Mucosa of stomach (tissue), 1 donor: ENCODE measurements around the gene LRP2BP.

Experiments
- H3K27me3 ChIP-seq: one replicate; pipeline ENCODE4 v1.7.0; 2013; ENCODE audit warnings: mild to moderate bottlenecking, low read length; ENCODE audit not compliant: control insufficient read depth, insufficient read depth
- H3K36me3 ChIP-seq: one replicate; pipeline ENCODE4 v1.7.0; 2013; ENCODE audit warnings: low read length; ENCODE audit not compliant: control insufficient read depth, insufficient read depth
- H3K4me1 ChIP-seq: one replicate; pipeline ENCODE4 v1.7.0; 2013; ENCODE audit warnings: mild to moderate bottlenecking, low read length; ENCODE audit not compliant: control insufficient read depth, insufficient read depth
- H3K4me3 ChIP-seq: one replicate; pipeline ENCODE4 v1.7.0; 2013; ENCODE audit warnings: low read length
- H3K9ac ChIP-seq: one replicate; pipeline ENCODE4 v1.7.0; 2013; ENCODE audit warnings: mild to moderate bottlenecking, low read length, moderate library complexity
- H3K9me3 ChIP-seq: one replicate; pipeline ENCODE4 v1.7.0; 2013; ENCODE audit warnings: mild to moderate bottlenecking, low read length, moderate library complexity; ENCODE audit not compliant: control insufficient read depth
- donor health status: Pancreatic carcinoma.

Gene LRP2BP

GRCh38 chr4:185352741-185353140 is 43.0 kb downstream of the LRP2BP start:
- Histone ChIP-seq H3K4me3 (no peak overlapping the region), H3K36me3 (no peaks in the 10 kb centered on the region), H3K4me1 (no peaks in the 10 kb centered on the region), H3K9me3 (no peaks in the 10 kb centered on the region), H3K27me3 (no peaks in the 10 kb centered on the region), H3K9ac (no peak overlapping the region)

GRCh38 chr4:185352202-185352601 is 43.5 kb downstream of the LRP2BP start:
- Histone ChIP-seq H3K4me3 (no peak overlapping the region), H3K27me3 (no peaks in the 10 kb centered on the region), H3K36me3 (no peaks in the 10 kb centered on the region), H3K9me3 (no peaks in the 10 kb centered on the region), H3K9ac (no peak overlapping the region), H3K4me1 (no peaks in the 10 kb centered on the region)

GRCh38 chr4:185351691-185352090 is 44.0 kb downstream of the LRP2BP start:
- Histone ChIP-seq H3K36me3 (no peaks in the 10 kb centered on the region), H3K27me3 (no peaks in the 10 kb centered on the region), H3K9ac (no peak overlapping the region), H3K4me3 (no peak overlapping the region), H3K9me3 (no peaks in the 10 kb centered on the region), H3K4me1 (no peaks in the 10 kb centered on the region)

GRCh38 chr4:185346975-185347601 is 48.6 kb downstream of the LRP2BP start:
- Histone ChIP-seq H3K4me3 (no peak overlapping the region), H3K9ac (no peak overlapping the region), H3K36me3 (no peaks in the 10 kb centered on the region), H3K27me3 (no peaks in the 10 kb centered on the region), H3K4me1 (no peaks in the 10 kb centered on the region), H3K9me3 (no peaks in the 10 kb centered on the region)

- no peaks in the 10 kb centered on the region for H3K4me1 ChIP-seq
- no peaks in the 10 kb centered on the region for H3K36me3 ChIP-seq
- H3K27me3 ChIP-seq = no peaks in the 10 kb centered on the region
- no peaks in the 10 kb centered on the region for H3K9me3 ChIP-seq
- H3K4me3 ChIP-seq = no peak overlapping the region
- H3K9ac ChIP-seq = no peak overlapping the region
These were observed 50.8 kb downstream of the LRP2BP start for GRCh38 chr4:185344743-185345538.

GRCh38 chr4:185343726-185344581 is 51.8 kb downstream of the LRP2BP start:
- Histone ChIP-seq H3K4me1 (no peaks in the 10 kb centered on the region), H3K4me3 (no peak overlapping the region), H3K36me3 (no peaks in the 10 kb centered on the region), H3K27me3 (no peaks in the 10 kb centered on the region), H3K9ac (no peak overlapping the region), H3K9me3 (no peaks in the 10 kb centered on the region)

DNA sequence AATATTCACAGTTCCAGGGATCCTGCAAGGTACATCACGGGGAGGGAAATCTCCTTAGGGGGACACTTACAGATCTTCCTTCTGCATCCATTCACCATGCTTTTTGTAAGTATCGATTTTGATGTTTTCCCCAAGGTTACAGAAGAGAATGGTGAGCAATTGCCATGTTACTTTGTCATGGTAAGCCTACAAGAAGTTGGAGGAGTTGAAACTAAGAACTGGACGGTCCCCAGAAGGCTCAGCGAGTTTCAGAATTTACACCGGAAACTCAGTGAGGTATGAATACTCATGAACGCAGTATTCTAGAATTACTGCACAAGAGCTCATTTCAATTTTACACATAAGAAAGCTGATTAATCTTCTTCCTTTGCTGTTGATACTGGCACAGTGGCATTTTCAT is 53.9 kb downstream of the LRP2BP start:
- Histone ChIP-seq H3K36me3 (no peaks in the 10 kb centered on the region), H3K27me3 (no peaks in the 10 kb centered on the region), H3K9ac (no peak overlapping the region), H3K4me1 (no peaks in the 10 kb centered on the region), H3K9me3 (no peaks in the 10 kb centered on the region), H3K4me3 (no peak overlapping the region)

- Histone ChIP-seq H3K9me3 (no peaks in the 10 kb centered on the region), H3K27me3 (no peaks in the 10 kb centered on the region), H3K4me1 (no peaks in the 10 kb centered on the region), H3K9ac (no peak overlapping the region), H3K4me3 (no peak overlapping the region), H3K36me3 (no peaks in the 10 kb centered on the region)
These were observed 54.3 kb downstream of the LRP2BP start for GRCh38 chr4:185341377-185341776.

GRCh38 chr4:185339941-185340340 is 55.8 kb downstream of the LRP2BP start:
- Histone ChIP-seq H3K9me3 (no peaks in the 10 kb centered on the region), H3K36me3 (no peaks in the 10 kb centered on the region), H3K4me3 (no peak overlapping the region), H3K9ac (no peak overlapping the region), H3K4me1 (no peaks in the 10 kb centered on the region), H3K27me3 (no peaks in the 10 kb centered on the region)

DNA sequence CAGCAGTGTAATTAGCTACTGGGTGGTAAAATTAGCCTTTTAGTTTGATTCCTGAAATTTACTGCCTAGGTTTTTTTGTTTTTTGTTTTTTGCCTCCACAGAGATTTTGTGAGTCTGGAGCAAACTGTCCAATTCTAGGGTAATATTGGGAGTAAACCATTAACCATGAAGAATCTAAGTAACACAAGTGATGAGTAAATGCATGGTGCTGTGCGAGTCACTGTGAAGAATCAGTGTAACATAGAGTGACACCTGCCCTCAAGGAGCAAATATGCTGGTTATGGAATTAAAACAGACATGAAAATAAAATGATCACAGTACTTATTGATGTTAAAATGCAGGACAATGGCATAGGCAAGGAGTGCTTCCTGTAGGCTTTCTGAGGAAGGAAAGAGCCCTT is 60.1 kb downstream of the LRP2BP start:
- H3K4me3 ChIP-seq = no peak overlapping the region
- H3K9ac ChIP-seq = no peak overlapping the region
- H3K4me1 ChIP-seq = no peaks in the 10 kb centered on the region

GRCh38 chr4:185334326-185334725 is 61.4 kb downstream of the LRP2BP start:
- Histone ChIP-seq H3K9me3 (no peaks in the 10 kb centered on the region), H3K4me3 (no peak overlapping the region), H3K4me1 (no peaks in the 10 kb centered on the region), H3K9ac (no peak overlapping the region), H3K27me3 (no peaks in the 10 kb centered on the region), H3K36me3 (no peaks in the 10 kb centered on the region)

More for the DNA sequence above, 60.1 kb downstream of the LRP2BP start:
- no peaks in the 10 kb centered on the region for H3K27me3 ChIP-seq
- H3K36me3 ChIP-seq = no peaks in the 10 kb centered on the region
- H3K9me3 ChIP-seq = no peaks in the 10 kb centered on the region
